Liver (tissue), 9 donors: ENCODE data around the gene PLPP3. TPM values are rescaled to one million over a fixed set of nuclear protein-coding genes. Genes with fewer than 3 reads are reported as not detected.

Experiments
- DNase-seq: peaks from one replicate; pipeline ENCODE4 v3.0.0-alpha.2; 2017; ENCODE audit warnings: low spot score
- H3K27ac ChIP-seq, 2 donors: one replicate each; pipeline ENCODE4 v1.7.0; 2013; ENCODE audit warnings: inconsistent platforms in 2 of 2, low read length in 2 of 2, control low read depth in 1 of 2, low read depth in 1 of 2, mild to moderate bottlenecking in 1 of 2
- H3K27me3 ChIP-seq, 4 donors: one replicate each; pipeline versions ENCODE4 v1.6.1 to v1.7.0; 2013; ENCODE audit warnings: low read length in 3 of 4, inconsistent platforms in 1 of 4, mild to moderate bottlenecking in 1 of 4, moderate library complexity in 1 of 4; ENCODE audit not compliant: control insufficient read depth in 4 of 4, insufficient read depth in 4 of 4
- H3K36me3 ChIP-seq, 4 donors: one replicate each; pipeline versions ENCODE4 v1.6.1 to v1.7.0; 2013; ENCODE audit warnings: low read length in 3 of 4, mild to moderate bottlenecking in 3 of 4, low read depth in 1 of 4, moderate library complexity in 1 of 4; ENCODE audit not compliant: control insufficient read depth in 4 of 4, insufficient read depth in 3 of 4
- H3K4me1 ChIP-seq, 4 donors: one replicate each; pipeline versions ENCODE4 v1.6.1 to v1.7.0; 2013; ENCODE audit warnings: low read length in 3 of 4, mild to moderate bottlenecking in 3 of 4, moderate library complexity in 1 of 4; ENCODE audit not compliant: control insufficient read depth in 4 of 4, insufficient read depth in 4 of 4
- H3K4me3 ChIP-seq, 3 donors: one replicate each; pipeline versions ENCODE4 v1.6.1 to v1.7.0; 2013; ENCODE audit warnings: low read length in 3 of 3, control low read depth in 1 of 3, low read depth in 1 of 3, mild to moderate bottlenecking in 1 of 3
- H3K9ac ChIP-seq, 2 donors: one replicate each; pipeline ENCODE4 v1.7.0; 2013; ENCODE audit warnings: low read length in 2 of 2, mild to moderate bottlenecking in 2 of 2, moderate library complexity in 2 of 2, control low read depth in 1 of 2, low read depth in 1 of 2
- H3K9me3 ChIP-seq, 4 donors: one replicate each; pipeline versions ENCODE4 v1.6.1 to v1.7.0; 2013; ENCODE audit warnings: low read length in 3 of 4; ENCODE audit not compliant: control insufficient read depth in 4 of 4
- ATF3 ChIP-seq: IDR thresholded peaks from 2 replicates; pipeline ENCODE4 v1.6.1; 2016; ENCODE audit warnings: antibody characterized with exemption
- CTCF ChIP-seq: fragments of 150-350 bp; IDR thresholded peaks from 2 replicates; pipeline ENCODE4 v1.5.1; 2017; ENCODE audit warnings: improper control_type of control experiment, low read depth, low read length; ENCODE audit not compliant: missing input control
- EGR1 ChIP-seq, 2 donors: IDR thresholded peaks; 2 replicates each; pipeline ENCODE4 v1.6.1; 2016 to 2018; ENCODE audit warnings: antibody characterized with exemption in 2 of 2, low read depth in 2 of 2
- FOXA1 ChIP-seq: IDR thresholded peaks from 2 replicates; pipeline ENCODE4 v1.6.1; 2016; ENCODE audit warnings: antibody characterized with exemption
- FOXA2 ChIP-seq: IDR thresholded peaks from 2 replicates; pipeline ENCODE4 v1.6.1; 2016; ENCODE audit warnings: antibody characterized with exemption
- GABPA ChIP-seq, 2 donors: IDR thresholded peaks in 1 of 2; conservative IDR thresholded peaks in 1 of 2; 2 replicates each; pipeline ENCODE4 v1.6.1; 2016; ENCODE audit warnings: antibody characterized with exemption in 2 of 2, mild to moderate bottlenecking in 1 of 2, moderate library complexity in 1 of 2
- HNF4A ChIP-seq, 2 donors: conservative IDR thresholded peaks; 2 replicates each; pipeline ENCODE4 v1.6.1; 2016; ENCODE audit warnings: antibody characterized with exemption in 2 of 2, mild to moderate bottlenecking in 2 of 2
- HNF4G ChIP-seq: IDR thresholded peaks from 2 replicates; pipeline ENCODE4 v1.6.1; 2016; ENCODE audit warnings: antibody characterized with exemption
- MAX ChIP-seq: IDR thresholded peaks from 2 replicates; pipeline ENCODE4 v1.6.1; 2016; ENCODE audit warnings: antibody characterized with exemption
- NR2F2 ChIP-seq: IDR thresholded peaks from 2 replicates; pipeline ENCODE4 v1.6.1; 2016; ENCODE audit warnings: antibody characterized with exemption
- RAD21 ChIP-seq, 2 donors: IDR thresholded peaks; 2 replicates each; pipeline ENCODE4 v1.6.1; 2016; ENCODE audit warnings: antibody characterized with exemption in 2 of 2, mild to moderate bottlenecking in 2 of 2
- REST ChIP-seq: IDR thresholded peaks from 2 replicates; pipeline ENCODE4 v1.6.1; 2016; ENCODE audit warnings: antibody characterized with exemption, mild to moderate bottlenecking
- RXRA ChIP-seq, 2 donors: IDR thresholded peaks; 2 replicates each; pipeline ENCODE4 v1.6.1; 2017 to 2018; ENCODE audit warnings: antibody characterized with exemption in 2 of 2, mild to moderate bottlenecking in 1 of 2
- SP1 ChIP-seq: IDR thresholded peaks from 2 replicates; pipeline ENCODE4 v1.6.1; 2018; ENCODE audit warnings: antibody characterized with exemption, mild to moderate bottlenecking
- TAF1 ChIP-seq: conservative IDR thresholded peaks from 2 replicates; pipeline ENCODE4 v1.6.1; 2016; ENCODE audit warnings: antibody characterized with exemption, mild to moderate bottlenecking
- YY1 ChIP-seq: IDR thresholded peaks from 2 replicates; pipeline ENCODE4 v1.6.1; 2016; ENCODE audit warnings: antibody characterized with exemption, mild to moderate bottlenecking
- WGBS: extraction: QIAGEN DNeasy Blood & Tissue Kit; methylation state at CpG from one replicate; pipeline ENCODE4 v1.1.7; 2013; 5-methylcytosine and 5-hydroxymethylcytosine counted together
- polyA plus RNA-seq, 2 donors: library from polyadenylated mRNA; stranded (reverse) in 1 of 2; unstranded in 1 of 2; fragments of 200-250 nt in 1 of 2; fragments of >200 nt in 1 of 2; fragmentation: Nextera tagmentation in 1 of 2; extraction: Ambion mirVana in 1 of 2; gene quantifications; one replicate each; pipeline versions ENCODE4 v1.2.1 to v1.2.3, GENCODE V29; 2013 to 2015
- total RNA-seq, 2 donors: library from RNA; depleted of rRNA; stranded (reverse); fragments of >200 nt; gene quantifications; one replicate each; pipeline ENCODE4 v1.2.3, GENCODE V29; 2014
- TF ChIP-seq, protein P1 (sequence below): IDR thresholded peaks from 2 replicates; pipeline ENCODE4 v1.6.1; 2016; ENCODE audit warnings: antibody characterized with exemption
- donor health status: healthy.
- donor health status: healthy.
- donor health status: healthy.
- donor health status: healthy.
- donor health status: healthy.

Gene PLPP3
- total and polyA plus RNA-seq, 4 donors, result 46.1 to 91.2 (median 67.6) TPM

GRCh38 chr1:56550859-56551188 lies 28.5 kb downstream of the PLPP3 start:
- Histone ChIP-seq H3K36me3 (peaks cover 0 to 2% (median under 1%) of the 10 kb centered on the region in 4 donors), H3K27me3 (no peaks in the 10 kb centered on the region), H3K4me1 (peaks cover 14 to 84% (median 78%) of the 10 kb centered on the region in 4 donors), H3K4me3 (no peak overlapping the region), H3K9me3 (no peaks in the 10 kb centered on the region), H3K27ac (peak overlapping the region in 1 of 2 donors; percentile 2), H3K9ac (no peak overlapping the region)
- TF ChIP-seq FOXA1, result no peak
- TF ChIP-seq TAF1, result no peak
- TF ChIP-seq GABPA (IDR thresholded peaks at IDR 0.05 in 1 of 2, conservative IDR thresholded peaks at IDR 0.05 in 1 of 2), result no peak
- TF ChIP-seq HNF4A (conservative IDR thresholded peaks at IDR 0.05), result no peak
- no peak for TF ChIP-seq CTCF
- no peak for TF ChIP-seq FOXA2
- TF ChIP-seq MAX, result no peak
- no peak for TF ChIP-seq HNF4G
- no peak for TF ChIP-seq REST
- no peak for TF ChIP-seq RXRA (IDR thresholded peaks at IDR 0.05)
- TF ChIP-seq ATF3, result no peak
- TF ChIP-seq EGR1 (IDR thresholded peaks at IDR 0.05; ENCODE audit: low read depth in 2 of 2), result no peak
- TF ChIP-seq NR2F2, result no peak
- no peak for TF ChIP-seq YY1
- TF ChIP-seq, protein P1, sequence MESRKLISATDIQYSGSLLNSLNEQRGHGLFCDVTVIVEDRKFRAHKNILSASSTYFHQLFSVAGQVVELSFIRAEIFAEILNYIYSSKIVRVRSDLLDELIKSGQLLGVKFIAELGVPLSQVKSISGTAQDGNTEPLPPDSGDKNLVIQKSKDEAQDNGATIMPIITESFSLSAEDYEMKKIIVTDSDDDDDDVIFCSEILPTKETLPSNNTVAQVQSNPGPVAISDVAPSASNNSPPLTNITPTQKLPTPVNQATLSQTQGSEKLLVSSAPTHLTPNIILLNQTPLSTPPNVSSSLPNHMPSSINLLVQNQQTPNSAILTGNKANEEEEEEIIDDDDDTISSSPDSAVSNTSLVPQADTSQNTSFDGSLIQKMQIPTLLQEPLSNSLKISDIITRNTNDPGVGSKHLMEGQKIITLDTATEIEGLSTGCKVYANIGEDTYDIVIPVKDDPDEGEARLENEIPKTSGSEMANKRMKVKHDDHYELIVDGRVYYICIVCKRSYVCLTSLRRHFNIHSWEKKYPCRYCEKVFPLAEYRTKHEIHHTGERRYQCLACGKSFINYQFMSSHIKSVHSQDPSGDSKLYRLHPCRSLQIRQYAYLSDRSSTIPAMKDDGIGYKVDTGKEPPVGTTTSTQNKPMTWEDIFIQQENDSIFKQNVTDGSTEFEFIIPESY, result no peak
- no peak for TF ChIP-seq RAD21 (IDR thresholded peaks at IDR 0.05)
- no peak for TF ChIP-seq SP1
- DNase-seq, result no peak
- 64% methylated on average over 4 of the region's 4 CpGs for WGBS
